NCI-H748 treated with DMSO at 0.1 percent for 48 hours (cell line): ENCODE data around the gene CIB2.

ENCODE experiments used
- DNase-seq: peaks from one replicate; lab custom pipeline; 2025; lab: John Stamatoyannopoulos, UW

The CIB2 gene

DNA sequence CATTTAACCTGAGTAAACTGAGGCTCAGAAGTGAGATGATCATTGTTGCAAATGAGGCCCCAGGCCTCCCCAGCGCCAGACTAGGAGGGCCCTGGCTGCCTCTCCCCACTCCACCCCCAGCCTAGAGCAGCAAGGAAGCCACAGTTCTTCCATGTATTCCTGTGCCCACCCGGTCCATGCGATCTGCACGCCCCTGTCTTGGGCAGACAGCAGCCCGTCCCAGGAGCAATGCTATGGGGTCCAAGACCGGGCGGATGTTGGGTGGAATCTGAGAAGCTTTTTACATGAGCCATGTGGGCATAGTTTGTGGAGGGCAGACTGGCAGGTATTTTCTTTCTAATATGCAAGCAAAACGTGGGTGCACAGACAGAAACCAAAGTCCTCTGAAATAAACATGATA, 23.8 kb downstream of the CIB2 start:
- DNase-seq = no peak

DNA sequence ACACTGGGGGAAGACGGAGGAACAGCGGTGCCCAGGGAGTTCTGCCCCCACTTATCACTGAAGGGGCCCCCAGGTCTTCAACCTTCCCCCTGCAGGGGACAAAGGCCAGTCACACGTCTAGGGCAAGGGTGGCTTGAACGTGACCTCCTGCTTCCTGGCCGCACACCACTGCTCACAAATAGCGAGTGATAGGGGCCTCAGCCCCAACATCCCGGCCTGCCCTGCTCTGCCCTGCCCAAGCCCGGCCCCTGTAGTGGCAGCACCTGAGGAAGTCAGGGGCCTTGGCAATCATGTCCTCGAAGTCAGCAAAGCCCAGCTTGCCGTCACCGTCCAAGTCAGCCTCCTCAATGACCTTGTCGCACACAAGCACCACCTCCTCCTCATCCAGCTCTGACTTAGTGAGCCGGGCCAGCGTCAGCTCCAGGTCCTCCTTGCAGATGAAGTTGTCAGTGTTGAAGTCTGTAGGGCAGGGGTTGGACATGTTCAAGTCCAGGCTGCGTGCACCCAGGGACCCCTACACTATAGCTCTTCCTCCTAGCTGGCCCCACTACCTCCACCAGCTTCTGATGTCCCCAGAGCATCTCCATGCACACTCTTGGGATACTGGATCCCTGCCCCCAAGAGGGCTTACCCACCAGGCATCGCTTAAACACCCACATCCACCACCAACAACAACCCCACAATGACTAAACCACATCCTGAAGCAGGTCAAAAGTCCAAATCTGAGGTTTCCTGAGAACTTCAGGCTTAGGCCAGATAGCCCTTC, 25.6 kb downstream of the CIB2 start:
- no peak for DNase-seq

DNA sequence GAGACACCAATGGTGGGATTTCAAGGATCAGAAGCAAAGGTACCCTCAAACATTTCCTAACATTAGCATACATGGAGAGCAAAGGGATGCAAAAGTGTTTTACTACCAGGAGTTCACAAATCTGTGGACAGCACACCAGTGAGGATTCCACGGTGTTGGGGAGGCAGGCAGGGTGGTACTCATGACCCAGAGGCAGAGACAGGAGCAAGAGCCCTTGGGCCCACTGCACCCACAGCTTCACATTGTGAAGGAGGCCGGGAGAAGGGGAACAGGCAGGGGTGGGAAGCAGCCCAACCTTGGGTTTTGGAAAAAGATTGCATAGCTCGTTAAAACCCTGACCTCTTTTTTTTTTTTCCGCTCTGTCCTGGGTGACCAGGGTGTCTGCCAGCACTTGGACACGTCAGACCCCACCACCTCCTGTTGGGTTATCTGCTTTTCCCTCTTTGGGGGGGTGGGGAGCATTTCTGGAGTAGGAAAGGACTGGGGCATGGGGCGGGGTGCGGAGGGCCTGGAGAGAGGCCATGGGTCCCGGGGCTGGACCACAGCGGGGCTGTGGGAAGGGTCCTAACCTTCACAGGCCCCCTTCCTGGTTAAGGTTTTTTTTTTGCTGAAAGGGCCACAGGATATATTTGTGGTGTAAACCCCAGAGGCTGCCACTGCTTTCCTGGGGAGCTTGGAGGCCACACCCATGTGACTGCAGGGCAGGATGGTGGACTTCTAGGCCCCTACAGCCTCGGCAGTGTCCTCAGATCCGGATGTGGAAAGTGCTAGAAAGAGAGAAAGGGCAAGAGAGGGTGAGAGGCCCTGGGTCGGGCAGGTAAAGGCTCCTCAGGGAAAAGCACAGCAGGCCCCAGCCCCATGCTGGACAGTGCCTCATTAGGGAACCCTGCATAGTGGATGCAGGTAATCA, 26.4 kb downstream of the CIB2 start:
- no peak for DNase-seq

DNA sequence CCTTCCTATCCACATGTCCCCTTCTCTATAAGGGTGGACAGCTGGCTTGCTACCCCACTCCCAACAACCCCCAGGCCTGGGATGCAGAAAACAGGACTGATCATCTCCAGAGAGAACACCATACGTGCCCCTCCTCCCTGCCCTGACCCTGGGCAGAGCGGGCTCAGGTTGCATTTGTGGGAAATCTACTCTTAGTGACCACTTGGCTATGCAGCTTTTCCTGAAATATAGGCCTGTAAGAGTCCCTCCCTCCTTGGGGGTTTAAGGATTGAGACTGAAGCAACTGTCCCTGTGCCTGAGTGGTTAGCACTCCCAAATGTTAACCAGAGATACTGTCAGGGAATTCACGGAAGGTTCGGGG, 27.1 kb downstream of the CIB2 start:
- no peak for DNase-seq

DNA sequence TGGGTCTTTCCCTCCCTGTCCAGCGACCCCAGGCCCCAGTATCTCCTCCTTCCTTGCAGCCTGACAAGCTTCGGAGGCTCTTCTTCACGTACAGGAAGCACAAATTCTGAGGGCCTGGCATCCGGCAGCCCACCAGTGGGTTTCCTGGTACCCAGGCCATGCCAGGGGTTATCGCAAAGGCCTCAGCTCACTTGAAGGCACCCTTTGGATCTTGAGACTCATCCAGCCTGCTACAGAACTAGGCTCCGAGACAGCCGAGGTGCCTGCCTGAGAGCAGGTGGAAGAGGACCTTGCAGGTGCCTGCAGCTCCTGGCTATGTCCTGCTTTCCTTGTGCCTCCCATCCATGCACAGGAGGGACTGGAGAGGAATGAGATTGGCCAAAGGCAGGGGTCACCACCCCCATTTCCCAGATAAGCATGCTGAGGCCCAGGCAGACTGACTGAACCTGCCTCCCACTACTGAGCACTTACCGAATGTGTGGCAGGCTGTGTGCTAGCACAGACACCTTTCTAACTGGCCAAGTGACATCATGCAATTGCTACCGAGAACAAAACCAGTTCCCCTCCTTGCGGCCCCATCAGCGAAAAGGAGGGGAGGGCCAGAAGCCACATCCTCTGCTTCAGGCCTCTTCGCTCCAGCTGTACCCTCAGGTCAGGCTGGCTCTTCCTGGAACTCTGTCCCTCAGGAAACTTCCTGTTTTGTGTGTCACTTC, 27.7 kb downstream of the CIB2 start:
- DNase-seq = no peak

DNA sequence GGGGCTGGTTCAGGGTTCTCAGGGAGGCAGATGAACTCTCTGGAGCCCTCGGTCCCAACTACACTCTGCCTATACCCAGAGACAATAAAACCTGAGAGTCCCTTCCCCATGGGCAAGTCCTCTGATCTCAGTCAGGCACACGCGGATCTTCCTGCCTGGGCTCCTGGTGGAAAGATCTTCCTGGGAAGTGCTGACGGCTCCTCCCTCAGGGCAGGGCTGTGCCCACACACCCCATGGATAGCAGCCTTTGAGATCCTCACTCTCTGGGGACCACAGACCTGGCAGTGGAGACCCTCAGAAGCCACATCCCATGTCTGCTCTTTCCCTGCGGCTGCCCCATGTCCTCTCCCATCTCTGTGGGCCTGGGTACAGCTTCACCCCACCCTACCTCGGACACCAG, 28.5 kb downstream of the CIB2 start:
- DNase-seq = no peak

DNA sequence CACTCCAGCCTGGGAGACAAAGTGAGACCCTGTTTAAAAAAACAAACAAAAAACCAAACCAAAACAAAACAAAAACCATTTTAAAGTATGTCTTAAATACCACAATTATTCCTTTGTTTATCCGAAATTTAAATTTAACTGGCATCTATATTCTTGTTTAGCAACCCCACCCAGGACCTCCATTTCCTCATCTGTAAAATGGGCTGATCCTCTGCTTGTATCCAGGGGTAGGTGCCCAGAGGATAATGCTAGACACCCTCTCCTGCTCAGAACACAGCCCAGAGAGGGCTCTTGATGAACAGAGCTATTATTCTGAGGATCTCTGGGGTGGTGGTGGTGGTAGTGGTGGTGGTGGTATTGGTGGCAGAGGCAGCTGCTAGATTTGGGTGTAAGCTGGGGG, 29.0 kb downstream of the CIB2 start:
- no peak for DNase-seq

DNA sequence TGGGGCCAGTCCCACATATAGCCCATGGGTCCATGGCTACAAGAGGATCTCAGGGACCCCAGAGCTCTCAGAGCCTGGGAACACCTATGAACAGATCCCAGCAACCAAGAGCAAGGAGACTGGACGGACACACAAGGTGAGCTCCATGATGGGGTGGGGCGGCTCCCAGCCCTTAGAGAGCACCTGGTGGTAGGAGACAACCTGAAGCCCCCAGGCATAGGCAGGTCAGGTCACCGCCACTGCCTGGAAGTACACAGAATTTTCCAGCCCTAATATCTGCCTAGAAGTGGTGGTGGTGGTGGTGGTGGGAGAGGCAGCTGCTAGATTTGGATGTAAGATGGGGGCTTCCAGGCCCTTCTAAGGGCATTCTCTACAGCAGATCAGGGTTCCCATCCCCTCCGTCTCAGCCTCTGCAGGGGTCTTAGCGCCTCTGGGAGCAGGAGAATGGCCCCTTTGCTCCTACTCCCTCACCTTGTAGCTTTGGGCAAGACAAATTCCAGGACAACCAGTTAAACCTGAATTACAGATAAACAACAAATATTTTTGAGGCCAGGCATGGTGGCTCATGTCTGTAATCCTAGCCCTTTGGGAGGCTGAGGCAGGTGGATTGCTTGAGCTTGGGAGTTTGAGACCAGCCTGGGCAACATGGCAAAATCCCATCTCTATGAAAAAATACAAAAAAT, 29.7 kb downstream of the CIB2 start:
- DNase-seq = no peak

DNA sequence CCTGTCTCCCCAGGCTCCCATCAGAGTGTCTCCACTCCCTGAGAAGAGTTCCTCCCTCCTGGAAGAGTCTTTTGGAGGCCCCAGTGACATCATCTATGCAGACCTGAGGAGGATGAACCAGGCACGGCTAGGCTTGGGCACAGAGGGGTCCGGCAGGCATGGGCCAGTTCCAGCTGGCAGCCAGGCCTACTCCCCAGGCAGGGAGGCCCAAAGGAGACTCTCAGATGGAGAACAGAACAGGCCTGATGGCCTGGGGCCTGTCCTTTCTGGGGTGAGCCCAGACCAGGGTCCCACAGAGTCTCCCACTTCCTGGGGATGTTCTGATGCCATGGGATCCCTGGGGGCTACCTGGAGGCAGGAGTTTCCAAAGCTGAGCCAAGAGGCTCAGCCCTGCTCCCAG, 30.4 kb downstream of the CIB2 start:
- DNase-seq = no peak

DNA sequence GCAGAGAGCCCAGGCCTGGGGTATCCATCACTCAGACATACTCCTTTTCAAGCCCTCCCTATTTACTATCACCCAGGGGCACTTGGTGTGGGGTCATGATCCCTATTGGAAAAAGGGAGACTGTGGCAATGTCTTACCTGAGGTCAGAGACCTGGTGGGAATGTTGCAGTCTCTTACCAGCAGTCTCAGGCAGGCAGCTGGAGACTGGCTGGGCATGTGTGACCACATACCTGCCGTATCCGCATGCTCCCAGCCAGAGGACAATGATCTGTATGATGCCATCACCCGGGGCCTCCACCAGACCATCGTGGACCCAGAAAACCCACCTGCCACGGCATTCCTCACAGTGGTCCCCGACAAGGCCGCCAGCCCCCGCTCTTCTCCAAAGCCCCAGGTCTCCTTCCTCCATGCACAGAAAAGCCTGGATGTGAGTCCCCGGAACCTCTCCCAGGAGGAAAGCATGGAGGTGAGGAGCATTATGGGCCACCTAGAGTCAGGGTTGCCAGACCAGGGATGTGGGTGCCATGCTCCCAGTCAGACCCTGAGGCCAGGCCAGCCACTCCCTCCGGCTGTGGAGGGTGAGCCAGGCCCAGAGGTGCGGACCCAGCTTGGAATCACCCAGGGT, 33.0 kb downstream of the CIB2 start:
- DNase-seq = no peak

DNA sequence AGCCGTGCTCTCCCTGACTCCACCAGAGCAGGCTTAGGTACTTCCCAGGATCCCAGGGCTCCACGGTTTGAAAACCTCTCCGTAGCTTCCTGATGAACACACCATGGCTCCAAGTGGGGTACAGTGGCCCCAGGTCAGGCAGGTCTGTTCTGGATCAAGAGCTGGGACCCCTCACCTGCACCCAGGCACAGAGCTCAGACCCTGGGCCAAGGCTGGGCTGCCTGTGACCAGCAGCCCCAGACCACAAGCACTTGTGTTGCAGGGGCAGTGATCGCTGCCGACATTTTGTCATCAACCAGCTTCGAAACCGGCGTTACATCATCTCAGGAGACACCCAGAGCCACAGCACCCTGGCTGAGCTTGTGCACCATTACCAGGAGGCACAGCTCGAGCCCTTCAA, 33.6 kb downstream of the CIB2 start:
- DNase-seq = no peak

DNA sequence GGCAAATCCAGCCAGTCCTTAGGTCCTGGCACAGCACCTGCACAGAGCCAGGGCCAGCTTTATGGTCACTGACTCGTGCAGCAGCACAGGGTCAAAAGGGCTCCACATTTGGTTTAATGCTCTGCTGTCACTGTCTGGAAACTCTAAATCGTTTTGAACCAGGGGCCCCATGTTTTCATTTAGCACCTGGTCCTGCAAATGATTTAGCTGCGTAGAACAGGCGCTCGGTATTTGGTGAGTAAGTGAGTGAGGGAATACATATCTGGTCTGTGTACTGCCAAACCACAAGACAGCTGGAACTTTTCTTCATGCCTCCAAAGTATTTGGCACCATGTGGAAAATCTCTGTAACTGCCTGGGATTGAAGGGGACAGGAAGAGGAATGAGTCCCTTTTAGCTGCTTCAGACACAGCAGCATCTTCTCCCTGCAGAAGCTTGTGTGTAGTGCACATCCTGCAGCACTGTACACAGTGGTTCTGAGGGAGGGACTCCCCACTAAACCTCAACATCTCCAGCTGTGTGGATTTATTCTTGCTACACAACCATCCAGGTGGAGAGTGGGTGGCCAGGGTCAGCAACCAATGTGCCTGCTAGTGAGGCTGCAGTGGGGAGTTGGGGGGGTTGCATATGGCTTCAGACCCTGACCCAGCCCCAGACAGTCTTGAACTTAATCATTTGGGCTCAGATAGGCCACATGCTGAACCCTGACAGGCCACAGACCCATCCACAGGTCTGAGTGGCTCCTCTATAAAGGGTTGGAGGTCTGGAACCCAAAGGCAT, 37.8 kb downstream of the CIB2 start:
- no peak for DNase-seq

DNA sequence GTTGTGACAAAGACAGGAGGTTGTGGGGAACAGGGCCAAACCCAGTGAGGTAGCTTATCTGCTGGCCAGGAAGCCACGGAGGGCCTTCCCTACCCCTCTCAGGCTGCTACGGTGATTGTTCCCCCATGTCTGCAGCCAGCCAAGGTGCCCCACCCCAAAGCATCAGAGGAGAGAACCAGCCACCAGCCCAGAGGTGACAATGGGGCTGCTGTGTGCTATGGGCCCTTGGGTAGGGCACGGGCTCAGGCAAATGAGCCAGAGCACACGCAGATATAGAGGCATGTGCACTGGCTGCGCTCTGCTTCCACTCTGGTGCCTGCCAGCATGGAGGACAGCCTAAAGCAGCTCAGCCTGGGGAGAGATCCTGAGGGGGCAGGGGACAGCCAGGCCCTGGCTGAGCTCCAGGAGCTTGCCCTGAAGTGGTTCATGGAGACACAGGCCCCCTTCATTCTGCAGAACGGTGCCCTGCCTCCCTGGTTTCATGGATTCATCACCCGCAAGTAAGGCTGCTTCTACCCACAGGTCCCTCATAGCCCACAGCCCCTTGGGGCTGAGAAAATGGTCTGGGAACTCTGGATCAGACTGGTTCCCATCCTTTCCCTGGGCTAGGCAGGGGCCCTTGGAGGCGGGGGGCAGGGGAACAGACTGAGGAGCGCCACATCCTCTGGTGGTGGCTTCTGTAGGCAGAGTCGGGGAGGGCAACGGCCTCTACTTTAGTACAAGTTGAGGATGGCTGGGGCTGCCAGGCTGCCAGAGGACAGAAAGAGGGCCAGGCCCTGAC, 38.8 kb downstream of the CIB2 start, which contains the start of gene SH2D7:
Gene SH2D7, plus strand, starts transcription at position 301 of the 781 bp plus-strand sequence. Its CDS starts 24 bp downstream, at position 325.
- no peak for DNase-seq

DNA sequence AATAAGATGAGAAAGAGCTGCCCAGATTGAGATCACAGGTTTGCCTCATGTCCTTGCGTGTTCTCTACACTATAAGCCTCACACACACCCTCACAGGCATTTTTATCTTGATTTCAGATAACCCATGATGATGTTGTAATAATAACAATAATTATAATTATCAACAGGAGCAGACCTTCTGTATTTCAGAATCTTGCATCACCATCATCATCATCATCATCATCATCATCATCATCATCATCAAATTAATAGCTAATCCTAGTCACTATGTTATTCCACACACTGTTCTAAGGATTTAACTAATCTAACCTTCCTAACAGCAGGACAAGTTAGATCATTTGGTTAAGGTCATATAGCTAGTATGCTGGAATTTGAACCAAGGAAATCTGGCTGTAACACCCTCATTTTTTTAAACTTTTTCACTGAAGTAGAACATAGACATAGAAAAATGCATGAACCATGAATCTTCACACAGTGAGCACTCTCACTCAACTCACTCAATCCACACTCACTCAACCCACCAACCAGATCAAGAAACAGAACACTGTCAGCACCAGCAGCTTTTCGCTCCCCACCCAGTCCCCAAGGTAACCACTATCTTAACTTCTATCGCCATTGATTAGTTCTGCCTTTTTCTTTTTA, 40.7 kb downstream of the CIB2 start:
- no peak for DNase-seq

DNA sequence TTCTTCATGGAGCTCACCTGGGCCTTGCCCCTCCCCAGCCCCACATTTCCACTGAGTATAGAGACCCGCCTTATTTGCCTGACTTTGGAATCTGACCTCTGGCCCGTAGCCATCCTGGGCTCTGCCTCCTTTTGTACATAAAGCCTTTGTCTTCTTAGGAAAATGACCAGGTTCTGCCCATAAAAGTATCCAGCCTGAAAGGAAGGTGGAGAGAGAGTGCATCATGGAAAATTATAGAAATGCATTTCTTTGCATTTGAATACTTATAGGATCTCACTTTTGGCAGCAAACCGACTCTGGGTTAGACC, 42.5 kb downstream of the CIB2 start:
- no peak for DNase-seq

DNA sequence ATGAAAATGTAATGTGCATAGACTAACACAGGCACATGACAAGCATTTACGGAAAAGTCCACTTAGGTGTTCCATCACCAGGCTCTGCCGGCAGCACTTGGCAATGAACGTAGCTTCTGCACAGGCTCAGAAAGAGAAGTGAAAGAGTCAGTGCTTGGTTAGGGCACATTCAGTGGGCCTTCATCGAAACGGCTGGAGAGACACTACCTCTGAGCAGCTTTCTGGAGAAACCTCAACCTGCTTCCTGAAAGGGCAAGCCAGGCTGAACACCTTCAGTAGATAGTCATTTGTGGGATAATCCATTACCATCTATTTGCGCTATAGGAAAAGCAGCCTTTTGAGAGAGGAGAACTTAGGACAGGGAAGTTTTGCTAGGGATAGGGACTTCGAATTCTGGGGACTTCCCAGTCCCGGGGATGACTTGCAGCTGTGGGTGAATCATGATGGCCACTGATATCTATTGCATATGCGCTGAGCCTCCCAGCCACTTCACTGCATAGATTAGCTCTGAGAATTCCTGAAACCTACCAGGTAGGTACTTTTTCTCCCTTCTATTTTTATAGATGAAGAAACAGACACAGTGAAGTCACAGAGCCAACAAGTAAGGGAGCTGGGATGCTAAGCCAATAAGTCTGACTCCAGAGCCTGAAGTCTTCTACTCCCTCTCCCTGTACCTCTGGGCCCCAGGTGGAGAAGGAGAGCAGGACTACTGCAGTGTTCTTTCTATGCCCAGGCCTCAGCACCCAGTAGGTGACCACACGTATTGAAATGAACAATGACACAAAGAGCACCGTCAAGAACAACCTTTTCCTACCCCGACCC, 43.1 kb downstream of the CIB2 start:
- DNase-seq = no peak

DNA sequence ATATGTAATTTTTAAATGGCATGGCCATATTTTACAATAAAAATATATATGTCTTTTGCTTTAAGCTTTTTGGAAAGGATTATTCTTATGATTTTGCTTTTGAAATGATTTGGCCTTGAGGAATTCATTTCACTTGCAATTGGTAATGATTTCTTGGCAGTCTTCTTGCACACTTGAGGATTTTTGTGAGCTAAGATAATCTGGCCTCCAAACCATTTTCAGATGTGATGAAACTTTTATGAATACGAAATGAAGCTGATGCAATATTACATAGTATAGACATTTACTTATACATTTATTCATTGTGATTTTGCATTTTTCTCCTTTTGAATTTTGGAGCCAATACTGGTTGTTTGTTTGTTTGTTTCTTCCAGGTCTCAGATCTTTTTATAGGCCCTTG, 45.3 kb downstream of the CIB2 start:
- no peak for DNase-seq

DNA sequence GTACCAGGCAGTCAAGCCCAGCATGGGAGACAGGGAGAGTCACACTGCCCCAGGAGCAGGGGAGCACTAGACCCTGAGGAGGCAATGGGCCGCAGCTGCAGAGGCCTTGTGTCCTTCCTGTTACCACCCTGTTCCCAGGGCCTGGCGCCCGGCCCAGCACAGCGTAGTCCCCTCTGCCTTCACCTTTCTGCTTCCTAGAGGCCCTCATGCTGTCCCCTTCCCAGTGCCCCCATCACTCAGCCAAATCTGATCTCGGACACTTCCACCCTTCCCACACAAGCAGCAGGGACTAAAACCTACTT, 46.8 kb downstream of the CIB2 start:
- no peak for DNase-seq
